ENCODE data around the gene LRRC55. TPM values are rescaled to one million over a fixed set of nuclear protein-coding genes. Genes with fewer than 3 reads are reported as not detected.

Gene LRRC55
- total and polyA plus RNA-seq, 9 donors: 0.05 to 0.48 (median 0.11) TPM; not detected in 2

DNA sequence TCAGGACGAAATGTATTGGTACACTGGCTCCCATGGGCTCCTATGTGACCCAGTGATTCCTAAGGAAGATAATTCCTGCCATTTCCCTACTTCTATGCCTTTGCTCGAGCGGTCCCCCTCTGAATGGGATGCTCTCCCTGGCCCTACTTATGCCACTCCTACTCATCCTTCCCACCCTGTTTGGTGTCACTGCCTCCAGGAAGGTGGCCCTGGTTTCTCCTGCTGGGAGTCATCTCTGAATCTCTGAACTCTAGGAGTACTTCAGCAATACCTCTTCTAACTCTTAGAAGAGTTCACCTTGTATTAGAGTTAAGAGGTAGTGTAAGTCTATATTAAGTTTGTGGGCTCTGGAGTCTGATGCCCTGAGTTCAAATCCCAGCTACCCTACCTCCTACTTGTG, 35.5 kb upstream of the LRRC55 start:
- intact Hi-C loops (cut with DNase I): no loop called here
- TF ChIP-seq, protein P1, sequence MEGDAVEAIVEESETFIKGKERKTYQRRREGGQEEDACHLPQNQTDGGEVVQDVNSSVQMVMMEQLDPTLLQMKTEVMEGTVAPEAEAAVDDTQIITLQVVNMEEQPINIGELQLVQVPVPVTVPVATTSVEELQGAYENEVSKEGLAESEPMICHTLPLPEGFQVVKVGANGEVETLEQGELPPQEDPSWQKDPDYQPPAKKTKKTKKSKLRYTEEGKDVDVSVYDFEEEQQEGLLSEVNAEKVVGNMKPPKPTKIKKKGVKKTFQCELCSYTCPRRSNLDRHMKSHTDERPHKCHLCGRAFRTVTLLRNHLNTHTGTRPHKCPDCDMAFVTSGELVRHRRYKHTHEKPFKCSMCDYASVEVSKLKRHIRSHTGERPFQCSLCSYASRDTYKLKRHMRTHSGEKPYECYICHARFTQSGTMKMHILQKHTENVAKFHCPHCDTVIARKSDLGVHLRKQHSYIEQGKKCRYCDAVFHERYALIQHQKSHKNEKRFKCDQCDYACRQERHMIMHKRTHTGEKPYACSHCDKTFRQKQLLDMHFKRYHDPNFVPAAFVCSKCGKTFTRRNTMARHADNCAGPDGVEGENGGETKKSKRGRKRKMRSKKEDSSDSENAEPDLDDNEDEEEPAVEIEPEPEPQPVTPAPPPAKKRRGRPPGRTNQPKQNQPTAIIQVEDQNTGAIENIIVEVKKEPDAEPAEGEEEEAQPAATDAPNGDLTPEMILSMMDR (IDR thresholded peaks at IDR 0.05): no peak
- TF ChIP-seq POLR2A (IDR thresholded peaks at IDR 0.05) (no peak), EP300 (IDR thresholded peaks at IDR 0.05) (no peak)
- 90 to 98% (median 96%) methylated on average over 3 of the region's 3 CpGs for WGBS, 3 donors

DNA sequence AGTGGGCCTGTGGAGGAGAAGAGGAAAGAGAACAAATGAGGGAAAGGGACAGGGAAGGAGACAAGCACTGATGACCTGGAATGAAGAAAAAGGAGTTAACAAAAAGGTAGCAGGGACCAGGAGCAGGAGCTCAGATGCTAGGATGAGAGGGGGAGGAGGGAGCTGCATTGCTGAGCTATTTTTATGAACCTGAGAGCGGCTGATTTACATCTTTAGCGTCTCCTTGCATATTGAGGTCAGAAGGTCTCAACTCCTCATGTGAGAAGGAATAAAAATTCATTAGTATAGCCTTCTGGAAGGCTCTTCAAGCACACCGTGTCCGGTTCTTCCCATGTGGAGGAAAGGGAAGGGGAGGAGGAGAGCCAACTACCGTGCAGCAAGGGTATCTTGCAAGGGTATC, 33.1 kb upstream of the LRRC55 start:
- intact Hi-C loops (cut with DNase I): no loop called here
- 50 to 72% (median 52%) methylated on average over 5 of the region's 5 CpGs for WGBS, 3 donors
- no peaks in the 10 kb centered on the region for H3K4me1 ChIP-seq (ENCODE audit: insufficient read depth)

More for the DNA sequence above, 35.5 kb upstream of the LRRC55 start:
- Histone ChIP-seq H3K36me3 (no peaks in the 10 kb centered on the region), H3K9me3 (no peaks in the 10 kb centered on the region), H3K4me3 (no peak overlapping the region), H3K27me3 (no peaks in the 10 kb centered on the region), H3K4me1 (ENCODE audit: insufficient read depth) (no peaks in the 10 kb centered on the region), H3K27ac (no peak overlapping the region)
- DNase-seq: no peak

DNA sequence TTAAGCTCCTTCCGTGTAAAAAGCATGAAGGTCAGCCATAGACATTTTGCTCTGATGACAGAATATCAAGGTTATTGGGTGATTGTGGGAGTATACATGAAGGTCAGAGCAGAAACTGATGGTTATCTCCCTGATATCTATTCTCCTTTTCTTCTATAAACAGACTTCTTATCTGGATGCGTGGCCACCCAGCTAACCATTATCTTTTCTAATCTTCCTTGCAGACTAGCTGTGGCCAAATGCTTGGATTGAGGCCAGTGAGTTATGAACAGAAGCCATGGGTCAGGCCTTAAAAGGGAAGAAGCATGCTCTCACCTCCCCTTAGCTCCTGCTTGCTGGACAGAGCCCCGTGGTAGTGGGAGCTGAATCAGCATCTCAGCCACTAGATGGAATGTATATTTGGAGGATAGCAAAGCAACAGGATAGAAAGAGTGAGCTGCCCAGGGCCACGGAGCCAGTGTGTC, 31.3 kb upstream of the LRRC55 start:
- 28 to 31% (median 30%) methylated on average over 4 of the region's 4 CpGs for WGBS, 3 donors
- no peaks in the 10 kb centered on the region for H3K27me3 ChIP-seq
- H3K27ac ChIP-seq: no peak overlapping the region
- H3K4me1 ChIP-seq (ENCODE audit: insufficient read depth): no peaks in the 10 kb centered on the region
- H3K36me3 ChIP-seq: no peaks in the 10 kb centered on the region
- TF ChIP-seq, protein P1 (IDR thresholded peaks at IDR 0.05): no peak
- TF ChIP-seq POLR2A (IDR thresholded peaks at IDR 0.05) (no peak), EP300 (IDR thresholded peaks at IDR 0.05) (no peak)
- H3K4me3 ChIP-seq: no peak overlapping the region
- DNase-seq: no peak
- no peaks in the 10 kb centered on the region for H3K9me3 ChIP-seq
- intact Hi-C loops (cut with DNase I): no loop called here

More for the DNA sequence above, 33.1 kb upstream of the LRRC55 start:
- no peaks in the 10 kb centered on the region for H3K36me3 ChIP-seq
- TF ChIP-seq EP300 (IDR thresholded peaks at IDR 0.05) (no peak), POLR2A (IDR thresholded peaks at IDR 0.05) (no peak)
- TF ChIP-seq, protein P1 (IDR thresholded peaks at IDR 0.05): no peak
- no peak overlapping the region for H3K27ac ChIP-seq
- H3K27me3 ChIP-seq: no peaks in the 10 kb centered on the region
- no peaks in the 10 kb centered on the region for H3K9me3 ChIP-seq
- DNase-seq: no peak
- H3K4me3 ChIP-seq: no peak overlapping the region

- no peak for DNase-seq
These were observed 29.6 kb upstream of the LRRC55 start for GRCh38 chr11:57152134-57152533.

More at GRCh38 chr11:57152134-57152533, 29.6 kb upstream of the LRRC55 start:
- intact Hi-C loops (cut with DNase I): no loop called here
- Histone ChIP-seq H3K9me3 (no peaks in the 10 kb centered on the region), H3K4me3 (no peak overlapping the region), H3K27me3 (no peaks in the 10 kb centered on the region), H3K4me1 (ENCODE audit: insufficient read depth) (no peaks in the 10 kb centered on the region), H3K27ac (no peak overlapping the region), H3K36me3 (no peaks in the 10 kb centered on the region)
- WGBS, 3 donors: 51 to 59% (median 54%) methylated on average over 2 of the region's 2 CpGs
- TF ChIP-seq EP300 (IDR thresholded peaks at IDR 0.05) (no peak), POLR2A (IDR thresholded peaks at IDR 0.05) (no peak)
- TF ChIP-seq, protein P1 (IDR thresholded peaks at IDR 0.05): no peak
